ENCODE results near the gene NINJ1.
A peak's percentile ranks its signal among the peaks of the same experiment; 100 is the strongest.

NINJ1 gene

DNA sequence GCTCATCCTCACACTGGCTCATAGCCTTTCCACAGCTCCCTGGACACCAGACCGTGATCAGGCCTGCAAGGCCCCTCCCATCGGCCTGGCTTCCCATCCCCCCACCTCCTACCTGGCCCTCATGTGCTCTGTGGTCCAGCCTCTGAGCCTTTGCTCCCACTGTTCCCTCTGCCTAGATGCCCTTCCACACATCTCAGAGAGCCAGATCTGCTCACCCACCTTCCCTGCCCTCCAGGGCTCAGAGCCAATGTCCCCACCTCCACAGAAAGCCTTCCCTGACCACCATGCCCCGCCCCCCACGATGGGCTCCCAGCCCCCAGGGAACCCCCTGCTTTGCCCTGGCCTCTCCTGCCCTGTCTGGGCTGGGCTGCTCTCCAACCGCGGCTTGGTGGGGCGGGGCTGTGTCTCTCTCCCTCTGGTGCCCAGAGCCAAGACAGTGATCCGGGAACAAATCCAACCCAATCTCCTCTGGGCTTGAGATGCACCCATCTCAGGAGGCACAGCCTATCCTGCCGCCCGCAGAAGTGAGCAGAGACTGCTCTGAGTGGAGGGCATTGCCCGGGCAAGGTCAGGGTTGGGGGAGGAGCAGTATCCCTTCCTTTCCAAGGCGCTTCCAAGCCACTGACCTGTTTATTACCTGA lies 1.6 kb downstream of the NINJ1 start:
- Histone ChIP-seq H4K20me1 (ENCODE audit: insufficient read depth, low read length) (no peaks in the 10 kb centered on the region), H3K27ac (ENCODE audit: low read depth, low read length, poor library complexity, severe bottlenecking) (no peak overlapping the region), H3K27me3 (ENCODE audit: insufficient read depth, low read length) (no peaks in the 10 kb centered on the region), H3K4me2 (ENCODE audit: low read length) (peak overlapping the region; percentile 97), H3K4me3 (ENCODE audit: low read depth, low read length, poor library complexity, severe bottlenecking) (peak overlapping the region; percentile 91), H3F3A (ENCODE audit: insufficient read depth, low read length) (no peaks in the 10 kb centered on the region), H3K79me2 (ENCODE audit: insufficient read depth, low read length) (no peaks in the 10 kb centered on the region), H3K4me1 (ENCODE audit: insufficient read depth, low read length, severe bottlenecking) (peaks cover 61% of the 10 kb centered on the region), H2AFZ (ENCODE audit: low read length) (no peak overlapping the region), H3K9ac (ENCODE audit: low read length) (peak overlapping the region; percentile 86; the same call in 1 of the 2 replicates), H3K9me2 (ENCODE audit: low read depth, low read length) (no peaks in the 10 kb centered on the region), H3K36me3 (ENCODE audit: insufficient read depth, low read length) (no peaks in the 10 kb centered on the region), H3K9me3 (ENCODE audit: low read length) (no peaks in the 10 kb centered on the region)
- no peak for TF ChIP-seq EZH2 (IDR thresholded peaks at IDR 0.05; ENCODE audit: borderline replicate concordance, low read length)
- TF ChIP-seq, protein P1, sequence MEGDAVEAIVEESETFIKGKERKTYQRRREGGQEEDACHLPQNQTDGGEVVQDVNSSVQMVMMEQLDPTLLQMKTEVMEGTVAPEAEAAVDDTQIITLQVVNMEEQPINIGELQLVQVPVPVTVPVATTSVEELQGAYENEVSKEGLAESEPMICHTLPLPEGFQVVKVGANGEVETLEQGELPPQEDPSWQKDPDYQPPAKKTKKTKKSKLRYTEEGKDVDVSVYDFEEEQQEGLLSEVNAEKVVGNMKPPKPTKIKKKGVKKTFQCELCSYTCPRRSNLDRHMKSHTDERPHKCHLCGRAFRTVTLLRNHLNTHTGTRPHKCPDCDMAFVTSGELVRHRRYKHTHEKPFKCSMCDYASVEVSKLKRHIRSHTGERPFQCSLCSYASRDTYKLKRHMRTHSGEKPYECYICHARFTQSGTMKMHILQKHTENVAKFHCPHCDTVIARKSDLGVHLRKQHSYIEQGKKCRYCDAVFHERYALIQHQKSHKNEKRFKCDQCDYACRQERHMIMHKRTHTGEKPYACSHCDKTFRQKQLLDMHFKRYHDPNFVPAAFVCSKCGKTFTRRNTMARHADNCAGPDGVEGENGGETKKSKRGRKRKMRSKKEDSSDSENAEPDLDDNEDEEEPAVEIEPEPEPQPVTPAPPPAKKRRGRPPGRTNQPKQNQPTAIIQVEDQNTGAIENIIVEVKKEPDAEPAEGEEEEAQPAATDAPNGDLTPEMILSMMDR (IDR thresholded peaks at IDR 0.05; ENCODE audit: low read length) = no peak

DNA sequence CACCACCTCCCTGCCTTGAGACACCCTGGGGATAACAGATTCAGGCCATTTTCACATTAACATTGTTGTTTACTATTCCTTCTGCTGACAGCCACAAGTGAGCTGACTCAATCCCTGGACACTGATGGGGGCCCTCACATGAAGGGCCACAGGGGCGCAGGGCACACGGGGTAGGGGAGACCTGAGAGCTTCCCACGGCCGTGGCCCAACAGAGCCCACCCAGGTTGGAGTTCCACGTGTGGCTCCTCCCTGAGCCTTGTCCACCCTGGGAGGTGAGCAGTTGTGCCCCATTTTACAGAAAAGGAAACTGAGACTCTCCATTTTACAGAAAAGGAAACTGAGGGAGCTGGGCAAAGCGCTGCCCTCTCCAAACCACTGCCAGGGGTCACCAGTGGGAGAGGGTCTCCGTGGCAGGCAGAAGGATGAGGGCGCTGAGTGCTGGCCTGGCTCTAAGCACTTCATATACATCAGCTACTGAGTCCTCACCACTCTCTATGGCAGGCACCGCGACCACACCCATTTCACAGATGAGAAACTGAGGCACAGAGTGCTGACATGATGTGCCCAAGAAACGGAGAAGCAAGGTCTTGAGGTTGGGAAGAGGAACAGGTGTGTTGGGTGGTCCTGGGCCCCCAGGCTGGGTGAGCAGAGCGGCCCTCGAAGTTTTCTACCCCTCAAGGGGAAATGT lies 2.3 kb downstream of the NINJ1 start:
- Histone ChIP-seq H3K9ac (ENCODE audit: low read length) (peak overlapping the region; percentile 22; the same call in 1 of the 2 replicates), H3K79me2 (ENCODE audit: insufficient read depth, low read length) (no peaks in the 10 kb centered on the region), H3K9me3 (ENCODE audit: low read length) (no peaks in the 10 kb centered on the region), H2AFZ (ENCODE audit: low read length) (no peak overlapping the region), H3F3A (ENCODE audit: insufficient read depth, low read length) (no peaks in the 10 kb centered on the region), H4K20me1 (ENCODE audit: insufficient read depth, low read length) (no peaks in the 10 kb centered on the region), H3K4me1 (ENCODE audit: insufficient read depth, low read length, severe bottlenecking) (peaks cover 65% of the 10 kb centered on the region), H3K27me3 (ENCODE audit: insufficient read depth, low read length) (no peaks in the 10 kb centered on the region), H3K4me3 (ENCODE audit: low read depth, low read length, poor library complexity, severe bottlenecking) (peak overlapping the region; percentile 91), H3K36me3 (ENCODE audit: insufficient read depth, low read length) (no peaks in the 10 kb centered on the region), H3K9me2 (ENCODE audit: low read depth, low read length) (no peaks in the 10 kb centered on the region), H3K27ac (ENCODE audit: low read depth, low read length, poor library complexity, severe bottlenecking) (peak overlapping the region; percentile 43), H3K4me2 (ENCODE audit: low read length) (peak overlapping the region; percentile 97; the same call in 1 of the 2 replicates)
- no peak for TF ChIP-seq EZH2 (IDR thresholded peaks at IDR 0.05; ENCODE audit: borderline replicate concordance, low read length)
- TF ChIP-seq, protein P1 (IDR thresholded peaks at IDR 0.05; ENCODE audit: low read length) = no peak

DNA sequence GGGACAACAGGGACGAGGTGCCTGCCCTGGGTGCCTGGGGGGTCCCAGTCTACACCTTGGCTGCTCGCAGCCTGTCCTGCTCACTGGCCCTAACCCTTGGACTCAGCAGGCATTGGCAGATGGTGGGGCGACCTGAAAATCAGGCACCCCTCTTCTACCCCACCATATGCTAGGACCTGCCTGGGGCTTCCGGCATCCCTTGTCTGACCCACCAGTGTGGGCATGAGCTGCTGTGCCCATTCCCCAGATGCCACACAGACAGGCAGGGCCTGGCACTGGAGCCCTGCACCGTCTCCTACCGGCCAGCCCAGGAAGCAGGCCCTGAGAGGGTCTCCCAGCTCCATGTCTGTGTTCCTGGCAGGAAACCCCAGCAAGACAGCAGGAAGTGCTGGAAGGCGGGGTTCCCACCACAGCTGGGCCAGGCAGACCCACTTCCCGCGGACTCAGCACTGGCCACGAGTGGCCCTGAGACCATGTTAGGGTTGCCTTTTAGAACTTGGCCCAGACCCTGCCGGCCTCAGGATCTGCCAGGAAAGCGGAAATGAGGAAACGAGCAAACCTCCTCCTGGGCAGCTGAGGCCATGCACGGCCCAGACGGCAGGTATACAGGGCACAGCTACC lies 3.1 kb downstream of the NINJ1 start:
- H3K9ac ChIP-seq (ENCODE audit: low read length) = no peak overlapping the region; the same call in 1 of the 2 replicates
- no peak overlapping the region for H2AFZ ChIP-seq (ENCODE audit: low read length)
- H3K79me2 ChIP-seq (ENCODE audit: insufficient read depth, low read length) = no peaks in the 10 kb centered on the region
- H3K27ac ChIP-seq (ENCODE audit: low read depth, low read length, poor library complexity, severe bottlenecking) = peak overlapping the region; percentile 43
- H3K4me3 ChIP-seq (ENCODE audit: low read depth, low read length, poor library complexity, severe bottlenecking) = no peak overlapping the region
- H3K36me3 ChIP-seq (ENCODE audit: insufficient read depth, low read length) = peaks cover 4% of the 10 kb centered on the region; the same call in 1 of the 2 replicates
- H3F3A ChIP-seq (ENCODE audit: insufficient read depth, low read length) = no peaks in the 10 kb centered on the region
- peak overlapping the region; percentile 97; the same call in 1 of the 2 replicates for H3K4me2 ChIP-seq (ENCODE audit: low read length)
- no peaks in the 10 kb centered on the region for H4K20me1 ChIP-seq (ENCODE audit: insufficient read depth, low read length)
- H3K27me3 ChIP-seq (ENCODE audit: insufficient read depth, low read length) = no peaks in the 10 kb centered on the region
- H3K9me2 ChIP-seq (ENCODE audit: low read depth, low read length) = no peaks in the 10 kb centered on the region
- no peaks in the 10 kb centered on the region for H3K9me3 ChIP-seq (ENCODE audit: low read length)
- peaks cover 65% of the 10 kb centered on the region for H3K4me1 ChIP-seq (ENCODE audit: insufficient read depth, low read length, severe bottlenecking)
- TF ChIP-seq, protein P1 (IDR thresholded peaks at IDR 0.05; ENCODE audit: low read length) = no peak
- TF ChIP-seq EZH2 (IDR thresholded peaks at IDR 0.05; ENCODE audit: borderline replicate concordance, low read length) = no peak

Data from OCI-LY1 (cell line).